ENCODE results near the gene CHRNB1.
A peak's percentile ranks its signal among the peaks of the same experiment; 100 is the strongest.

GRCh38 chr17:7483255-7484066, 38.6 kb downstream of the CHRNB1 start:
- TF ChIP-seq CTCF (IDR thresholded peaks at IDR 0.05 in 4 of 5, conservative IDR thresholded peaks at IDR 0.05 in 1 of 5) (no peak), POLR2A (IDR thresholded peaks at IDR 0.05) (peak in 1 of 2 donors; percentile 57)

Measured in gastrocnemius medialis (tissue), 4 donors.